ENCODE results near the gene CCSER1. TPM values are rescaled to one million over a fixed set of nuclear protein-coding genes. Genes with fewer than 3 reads are reported as not detected.

Gene CCSER1
- total and polyA plus RNA-seq, 4 donors = 0.18 to 2.3 (median 1.2) TPM

DNA sequence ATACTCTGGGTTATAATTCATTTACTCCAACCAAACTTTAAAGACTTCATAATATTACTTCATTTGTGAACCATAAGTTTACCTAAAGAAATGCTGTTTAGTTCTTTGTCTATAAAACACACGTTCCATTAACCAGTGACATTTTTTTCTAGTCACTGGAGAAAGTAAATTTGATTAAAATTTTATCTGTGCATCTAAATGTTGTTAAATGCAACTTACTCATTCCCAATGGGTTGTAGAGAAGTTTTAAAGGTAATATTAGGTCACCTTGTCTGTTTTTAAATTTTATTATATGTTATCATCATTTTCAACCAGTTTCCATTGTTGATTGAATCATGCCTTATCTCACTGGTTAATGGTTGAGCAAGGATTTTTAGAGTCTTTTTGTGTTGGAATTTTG lies 401.4 kb downstream of the CCSER1 start:
- WGBS = 70% methylated on average over 1 of the region's 1 CpG
- Histone ChIP-seq H3K9me3 (ENCODE audit: control insufficient read depth in 4 of 4, low read length in 3 of 4) (no peaks in the 10 kb centered on the region), H3K4me3 (ENCODE audit: low read depth in 1 of 3, low read length in 3 of 3) (no peak overlapping the region), H3K4me1 (ENCODE audit: control insufficient read depth in 4 of 4, insufficient read depth in 4 of 4, low read length in 3 of 4) (no peaks in the 10 kb centered on the region), H3K9ac (ENCODE audit: low read depth in 1 of 2, low read length in 2 of 2) (no peak overlapping the region), H3K27ac (ENCODE audit: low read depth in 1 of 2, low read length in 2 of 2) (no peak overlapping the region), H3K36me3 (ENCODE audit: control insufficient read depth in 4 of 4, insufficient read depth in 3 of 4, low read depth in 1 of 4, low read length in 3 of 4) (no peaks in the 10 kb centered on the region), H3K27me3 (ENCODE audit: control insufficient read depth in 4 of 4, insufficient read depth in 4 of 4, low read length in 3 of 4) (no peaks in the 10 kb centered on the region)
- DNase-seq (ENCODE audit: low spot score) = no peak
- TF ChIP-seq SP1 (IDR thresholded peaks at IDR 0.05) = no peak
- no peak for TF ChIP-seq MAX (IDR thresholded peaks at IDR 0.05)
- TF ChIP-seq JUND (IDR thresholded peaks at IDR 0.05) = no peak
- TF ChIP-seq ATF3 (IDR thresholded peaks at IDR 0.05) = no peak
- no peak for TF ChIP-seq REST (IDR thresholded peaks at IDR 0.05)

DNA sequence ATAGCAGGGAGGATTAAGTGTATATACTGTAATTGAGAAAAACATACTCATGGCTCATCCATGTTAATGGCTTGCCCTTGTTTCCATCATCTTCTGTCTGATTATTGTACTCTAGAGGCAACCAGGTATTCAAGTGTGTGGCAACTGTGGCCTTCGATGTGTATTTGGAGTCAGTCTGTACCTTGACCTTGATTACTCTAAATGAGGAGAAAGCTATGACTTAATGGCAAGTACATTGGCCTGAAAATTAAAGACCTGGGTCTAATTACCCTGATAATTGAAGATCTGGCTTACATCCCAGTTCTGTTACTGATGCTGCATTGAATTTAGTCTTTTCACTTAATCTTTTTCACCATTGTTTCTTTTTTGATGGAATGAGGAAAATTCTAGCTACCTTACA lies 409.2 kb downstream of the CCSER1 start:
- Histone ChIP-seq H3K27me3 (ENCODE audit: control insufficient read depth in 4 of 4, insufficient read depth in 4 of 4, low read length in 3 of 4) (no peaks in the 10 kb centered on the region), H3K36me3 (ENCODE audit: control insufficient read depth in 4 of 4, insufficient read depth in 3 of 4, low read depth in 1 of 4, low read length in 3 of 4) (no peaks in the 10 kb centered on the region), H3K4me1 (ENCODE audit: control insufficient read depth in 4 of 4, insufficient read depth in 4 of 4, low read length in 3 of 4) (no peaks in the 10 kb centered on the region), H3K27ac (ENCODE audit: low read depth in 1 of 2, low read length in 2 of 2) (no peak overlapping the region), H3K4me3 (ENCODE audit: low read depth in 1 of 3, low read length in 3 of 3) (no peak overlapping the region), H3K9me3 (ENCODE audit: control insufficient read depth in 4 of 4, low read length in 3 of 4) (no peaks in the 10 kb centered on the region), H3K9ac (ENCODE audit: low read depth in 1 of 2, low read length in 2 of 2) (no peak overlapping the region)
- TF ChIP-seq TAF1 (conservative IDR thresholded peaks at IDR 0.05) = no peak
- TF ChIP-seq ZBTB33 (IDR thresholded peaks at IDR 0.05) = no peak
- TF ChIP-seq RAD21 (IDR thresholded peaks at IDR 0.05) = no peak
- no peak for TF ChIP-seq MAX (IDR thresholded peaks at IDR 0.05)
- TF ChIP-seq, protein P1, sequence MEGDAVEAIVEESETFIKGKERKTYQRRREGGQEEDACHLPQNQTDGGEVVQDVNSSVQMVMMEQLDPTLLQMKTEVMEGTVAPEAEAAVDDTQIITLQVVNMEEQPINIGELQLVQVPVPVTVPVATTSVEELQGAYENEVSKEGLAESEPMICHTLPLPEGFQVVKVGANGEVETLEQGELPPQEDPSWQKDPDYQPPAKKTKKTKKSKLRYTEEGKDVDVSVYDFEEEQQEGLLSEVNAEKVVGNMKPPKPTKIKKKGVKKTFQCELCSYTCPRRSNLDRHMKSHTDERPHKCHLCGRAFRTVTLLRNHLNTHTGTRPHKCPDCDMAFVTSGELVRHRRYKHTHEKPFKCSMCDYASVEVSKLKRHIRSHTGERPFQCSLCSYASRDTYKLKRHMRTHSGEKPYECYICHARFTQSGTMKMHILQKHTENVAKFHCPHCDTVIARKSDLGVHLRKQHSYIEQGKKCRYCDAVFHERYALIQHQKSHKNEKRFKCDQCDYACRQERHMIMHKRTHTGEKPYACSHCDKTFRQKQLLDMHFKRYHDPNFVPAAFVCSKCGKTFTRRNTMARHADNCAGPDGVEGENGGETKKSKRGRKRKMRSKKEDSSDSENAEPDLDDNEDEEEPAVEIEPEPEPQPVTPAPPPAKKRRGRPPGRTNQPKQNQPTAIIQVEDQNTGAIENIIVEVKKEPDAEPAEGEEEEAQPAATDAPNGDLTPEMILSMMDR (IDR thresholded peaks at IDR 0.05; ENCODE audit: low read depth, low read length, missing input control) = no peak
- no peak for TF ChIP-seq YY1 (IDR thresholded peaks at IDR 0.05)
- TF ChIP-seq ATF3 (IDR thresholded peaks at IDR 0.05) = no peak
- no peak for DNase-seq (ENCODE audit: low spot score)
- WGBS = 77% methylated on average over 1 of the region's 1 CpG

All from liver (tissue), 9 donors.